A673 (cell line): ENCODE data around the gene BRD9. TPM values are rescaled to one million over a fixed set of nuclear protein-coding genes. Genes with fewer than 3 reads are reported as not detected.

Experiments used
- BruUV-seq: library from RNA; stranded (reverse); fragments of 400-500 nt; replicated peaks from 2 replicates; lab custom pipeline; 2021; lab: Mats Ljungman, UMichigan
- CTCF ChIA-PET: fragments of 300-600 bp; sonication (Branson Sonifier 250); formaldehyde crosslinking; loops from one replicate; lab custom pipeline; 2022; ENCODE audit warnings: antibody characterized with exemption; lab: Charles Lee
- POLR2A ChIA-PET: fragments of 300-600 bp; sonication (Branson Sonifier 250); formaldehyde crosslinking; loops from one replicate; lab custom pipeline; 2022; ENCODE audit warnings: antibody characterized with exemption; ENCODE audit not compliant: low non-redundant PET; lab: Charles Lee
- DNase-seq: peaks from one replicate; pipeline ENCODE4 v3.0.0-alpha.2; 2015; ENCODE audit warnings: low spot score
- H3K27ac ChIP-seq: fragments of 200-600 bp; sonication (generic); 2 replicates; pipeline ENCODE4 v1.5.1; 2016; ENCODE audit warnings: mixed run types, low read depth, mild to moderate bottlenecking, mixed read lengths, antibody characterized with exemption, low read length; ENCODE audit not compliant: poor library complexity, severe bottlenecking
- H3K27me3 ChIP-seq: fragments of 200-600 bp; sonication (generic); replicated peaks from 2 replicates; pipeline ENCODE4 v1.6.1; 2017; ENCODE audit warnings: mixed run types, low read depth, mild to moderate bottlenecking, mixed read lengths, antibody characterized with exemption, low read length; ENCODE audit not compliant: insufficient read depth, poor library complexity
- H3K36me3 ChIP-seq: fragments of 200-600 bp; sonication (generic); 2 replicates; pipeline ENCODE4 v1.6.1; 2016; ENCODE audit warnings: mixed run types, mild to moderate bottlenecking, mixed read lengths, antibody characterized with exemption, low read length; ENCODE audit not compliant: insufficient read depth, poor library complexity, severe bottlenecking
- H3K4me1 ChIP-seq: fragments of 200-600 bp; sonication (generic); 2 replicates; pipeline ENCODE4 v1.6.1; 2017; ENCODE audit warnings: mixed run types, mild to moderate bottlenecking, mixed read lengths, antibody characterized with exemption, low read length; ENCODE audit not compliant: insufficient read depth, poor library complexity, severe bottlenecking
- H3K4me3 ChIP-seq: fragments of 200-600 bp; sonication (generic); 2 replicates; pipeline ENCODE4 v1.5.1; 2016; ENCODE audit warnings: low read depth, mixed run types, mild to moderate bottlenecking, mixed read lengths, low read length; ENCODE audit not compliant: poor library complexity, severe bottlenecking
- H3K9me3 ChIP-seq: fragments of 200-600 bp; sonication (generic); 2 replicates; pipeline ENCODE4 v1.6.1; 2016; ENCODE audit warnings: mixed run types, low read depth, mild to moderate bottlenecking, mixed read lengths, antibody characterized with exemption, low read length; ENCODE audit not compliant: poor library complexity, severe bottlenecking
- CTCF ChIP-seq: fragments of 300-800, 200-600 bp; sonication (generic); conservative IDR thresholded peaks from 2 replicates; pipeline ENCODE4 v1.5.1; 2017; ENCODE audit warnings: low read depth, mild to moderate bottlenecking, antibody characterized with exemption, low read length, moderate library complexity, mixed read lengths
- EZH2 ChIP-seq: fragments of 200-600 bp; sonication (generic); IDR thresholded peaks from 2 replicates; pipeline ENCODE4 v1.6.1; 2017; ENCODE audit warnings: borderline replicate concordance, low read depth, mild to moderate bottlenecking, mixed read lengths, antibody characterized with exemption, low read length; ENCODE audit not compliant: poor library complexity, severe bottlenecking
- intact Hi-C: fragments of 100-400 bp; cut with micrococcal nuclease; formaldehyde crosslinking; loops from one replicate; pipeline ENCODE4 v1.10.0; 2022; ENCODE audit not compliant: unreplicated experiment
- total RNA-seq: library from RNA; stranded (reverse); gene quantifications from 2 replicates; pipeline ENCODE4 v1.2.3, GENCODE V29; 2021

The BRD9 gene
- total RNA-seq, 1 experiment from 2014 or later: 73.7 TPM

- BruUV-seq: no TSS peak
- H3K27me3 ChIP-seq: no peaks in the 10 kb centered on the region
- CTCF ChIA-PET: no interaction called here
- no peak for DNase-seq
- no peak overlapping the region for H3K27ac ChIP-seq
- H3K4me1 ChIP-seq: no peaks in the 10 kb centered on the region
- POLR2A ChIA-PET: no interaction called here
- H3K4me3 ChIP-seq: no peak overlapping the region
- intact Hi-C loops: no loop called here
- H3K9me3 ChIP-seq: no peaks in the 10 kb centered on the region
- TF ChIP-seq EZH2 (no peak), CTCF (no peak)
- peaks cover 87% of the 10 kb centered on the region for H3K36me3 ChIP-seq
Measured at GRCh38 chr5:873328-873727, 19.3 kb downstream of the BRD9 start.

- H3K36me3 ChIP-seq: peaks cover 81% of the 10 kb centered on the region
- intact Hi-C loops: no loop called here
- no peak overlapping the region for H3K27ac ChIP-seq
- no peak overlapping the region for H3K4me3 ChIP-seq
- POLR2A ChIA-PET: no interaction called here
- no peaks in the 10 kb centered on the region for H3K9me3 ChIP-seq
- H3K27me3 ChIP-seq: no peaks in the 10 kb centered on the region
- TF ChIP-seq CTCF (no peak), EZH2 (no peak)
- no TSS peak for BruUV-seq
- DNase-seq: no peak
- CTCF ChIA-PET: no interaction called here
- no peaks in the 10 kb centered on the region for H3K4me1 ChIP-seq
Measured at GRCh38 chr5:872301-872700, 20.3 kb downstream of the BRD9 start.

GRCh38 chr5:871596-872298 is 20.9 kb downstream of the BRD9 start:
- Histone ChIP-seq H3K4me3 (no peak overlapping the region), H3K36me3 (peaks cover 83% of the 10 kb centered on the region), H3K9me3 (no peaks in the 10 kb centered on the region), H3K27ac (no peak overlapping the region), H3K4me1 (no peaks in the 10 kb centered on the region), H3K27me3 (no peaks in the 10 kb centered on the region)
- no peak for TF ChIP-seq EZH2
- intact Hi-C loops: no loop called here
- no TSS peak for BruUV-seq
- CTCF ChIA-PET: no interaction called here
- POLR2A ChIA-PET: no interaction called here
- no peak for DNase-seq

- CTCF ChIA-PET: no interaction called here
- TF ChIP-seq EZH2 (no peak), CTCF (no peak)
- Histone ChIP-seq H3K4me3 (no peak overlapping the region), H3K4me1 (no peaks in the 10 kb centered on the region), H3K27ac (no peak overlapping the region), H3K36me3 (peaks cover 83% of the 10 kb centered on the region), H3K27me3 (no peaks in the 10 kb centered on the region), H3K9me3 (no peaks in the 10 kb centered on the region)
- no TSS peak for BruUV-seq
- POLR2A ChIA-PET: no interaction called here
- no peak for DNase-seq
- intact Hi-C loops: no loop called here
Measured at GRCh38 chr5:870956-871355, 21.6 kb downstream of the BRD9 start.
